BLaER1 treated with 17β-estradiol and CSF1 and Interleukin-3, amounts not matched to agents 10 nM and 100 nM (cell line): Measurements from ENCODE around the gene UBE2M.

ENCODE experiments used
- H3K27ac ChIP-seq, 11 experiments: shearing (Covaris generic); formaldehyde crosslinking; 2 replicates each; pipeline ENCODE4 v1.8.1; 2022
- H3K27me3 ChIP-seq, 11 experiments: shearing (Covaris generic); formaldehyde crosslinking; 2 replicates each; pipeline ENCODE4 v1.8.1; 2022
- H3K36me3 ChIP-seq, 11 experiments: shearing (Covaris generic); formaldehyde crosslinking; 2 replicates each; pipeline ENCODE4 v1.8.1; 2022
- H3K4me1 ChIP-seq, 10 experiments: shearing (Covaris generic); formaldehyde crosslinking; 2 replicates each; pipeline ENCODE4 v1.8.1; 2022
- H3K4me2 ChIP-seq, 11 experiments: shearing (Covaris generic); formaldehyde crosslinking; 2 replicates each; pipeline ENCODE4 v1.8.1; 2022
- H3K4me3 ChIP-seq, 10 experiments: shearing (Covaris generic); formaldehyde crosslinking; 2 replicates each; pipeline ENCODE4 v1.8.1; 2022
- H3K9ac ChIP-seq, 11 experiments: shearing (Covaris generic); formaldehyde crosslinking; 2 replicates each; pipeline ENCODE4 v1.8.1; 2022
- H3K9me3 ChIP-seq, 11 experiments: shearing (Covaris generic); formaldehyde crosslinking; replicated peaks in 1 of 11; 2 replicates each; pipeline ENCODE4 v1.8.1; 2022
- H4K20me1 ChIP-seq, 11 experiments: shearing (Covaris generic); formaldehyde crosslinking; 2 replicates each; pipeline ENCODE4 v1.8.1; 2022
- Cebpa-rat ChIP-seq, 11 experiments: shearing (Covaris generic); IDR thresholded peaks; 2 replicates each; pipeline ENCODE4 v1.8.1; 2022

UBE2M gene

GRCh38 chr19:58572818-58573657 is 14.6 kb upstream of the UBE2M start, which contains the start of gene MZF1:
Gene MZF1, minus strand, starts transcription at chr19:58573335. Its CDS starts 1,946 bp downstream, at chr19:58571389.
- H3K9me3 ChIP-seq: no peaks in the 10 kb centered on the region
- peak within 1 kb of the TSS; percentile 95 to 99 (median 99) for H3K4me2 ChIP-seq
- peaks cover 0 to 23% (median 9%) of the 10 kb centered on the region in 11 experiments; a peak in 12 of 22 replicates for H3K36me3 ChIP-seq
- peak within 1 kb of the TSS; percentile 62 to 89 (median 74) for H3K4me3 ChIP-seq
- H4K20me1 ChIP-seq: peaks cover 0 to 3% (median 0%) of the 10 kb centered on the region in 11 experiments; a peak in 2 of 22 replicates
- H3K4me1 ChIP-seq: peaks cover 63 to 80% (median 75%) of the 10 kb centered on the region in 10 experiments
- H3K27me3 ChIP-seq: no peaks in the 10 kb centered on the region
- peak in 1 of 11 experiments; percentile 34; a peak in 1 of 22 replicates for TF ChIP-seq Cebpa-rat (IDR thresholded peaks at IDR 0.05)
- H3K27ac ChIP-seq: peak within 1 kb of the TSS; percentile 88 to 99 (median 97)
- H3K9ac ChIP-seq: peak within 1 kb of the TSS; percentile 82 to 94 (median 91)

- Histone ChIP-seq H3K4me2 (peak overlapping the region; percentile 95 to 99 (median 99)), H3K27ac (peak overlapping the region; percentile 88 to 99 (median 97)), H3K4me1 (peaks cover 54 to 78% (median 70%) of the 10 kb centered on the region in 10 experiments), H3K9ac (peak overlapping the region; percentile 82 to 94 (median 91)), H4K20me1 (no peaks in the 10 kb centered on the region; a peak in 1 of 22 replicates), H3K9me3 (no peaks in the 10 kb centered on the region), H3K4me3 (peak overlapping the region; percentile 62 to 89 (median 74)), H3K36me3 (peaks cover 0 to 20% (median 8%) of the 10 kb centered on the region in 11 experiments; a peak in 13 of 22 replicates), H3K27me3 (no peaks in the 10 kb centered on the region)
- no peak for TF ChIP-seq Cebpa-rat (IDR thresholded peaks at IDR 0.05)
These were observed 13.8 kb upstream of the UBE2M start for GRCh38 chr19:58572026-58572817.

- Histone ChIP-seq H3K27me3 (no peaks in the 10 kb centered on the region), H3K4me2 (peak overlapping the region; percentile 95 to 99 (median 99)), H3K4me3 (peak overlapping the region; percentile 62 to 89 (median 74); a peak in 17 of 20 replicates), H3K4me1 (peaks cover 49 to 72% (median 64%) of the 10 kb centered on the region in 10 experiments), H3K9ac (peak overlapping the region; percentile 63 to 94 (median 89)), H3K27ac (peak overlapping the region; percentile 61 to 99 (median 96)), H3K9me3 (no peaks in the 10 kb centered on the region), H4K20me1 (no peaks in the 10 kb centered on the region; a peak in 1 of 22 replicates), H3K36me3 (peaks cover 1 to 26% (median 14%) of the 10 kb centered on the region in 11 experiments; a peak in 16 of 22 replicates)
- no peak; a peak in 1 of 22 replicates for TF ChIP-seq Cebpa-rat (IDR thresholded peaks at IDR 0.05)
These were observed 13.2 kb upstream of the UBE2M start for GRCh38 chr19:58571575-58571947.

- Histone ChIP-seq H3K9ac (peak overlapping the region; percentile 63 to 94 (median 89)), H3K27me3 (no peaks in the 10 kb centered on the region), H3K4me1 (peaks cover 48 to 74% (median 63%) of the 10 kb centered on the region in 10 experiments), H3K36me3 (peaks cover 5 to 31% (median 17%) of the 10 kb centered on the region in 11 experiments; a peak in 16 of 22 replicates), H3K4me3 (peak overlapping the region; percentile 23 to 89 (median 74)), H4K20me1 (no peaks in the 10 kb centered on the region; a peak in 1 of 22 replicates), H3K9me3 (no peaks in the 10 kb centered on the region), H3K4me2 (peak overlapping the region; percentile 95 to 99 (median 99)), H3K27ac (peak overlapping the region; percentile 61 to 99 (median 96))
- peak in 8 of 11 experiments; percentile 33 to 96 (median 73); a peak in 11 of 22 replicates for TF ChIP-seq Cebpa-rat (IDR thresholded peaks at IDR 0.05)
These were observed 12.6 kb upstream of the UBE2M start for GRCh38 chr19:58570770-58571574.

GRCh38 chr19:58569943-58570670 is 11.7 kb upstream of the UBE2M start:
- Histone ChIP-seq H3K4me2 (peak overlapping the region; percentile 95 to 99 (median 99)), H3K27me3 (no peaks in the 10 kb centered on the region), H3K9me3 (no peaks in the 10 kb centered on the region), H3K9ac (peak overlapping the region; percentile 63 to 94 (median 89)), H3K36me3 (peaks cover 5 to 31% (median 17%) of the 10 kb centered on the region in 11 experiments; a peak in 16 of 22 replicates), H3K4me1 (peaks cover 48 to 71% (median 62%) of the 10 kb centered on the region in 10 experiments), H4K20me1 (no peaks in the 10 kb centered on the region; a peak in 1 of 22 replicates), H3K4me3 (peak overlapping the region; percentile 23 to 89 (median 74); a peak in 18 of 20 replicates), H3K27ac (peak overlapping the region; percentile 61 to 99 (median 96); a peak in 21 of 22 replicates)
- peak in 6 of 11 experiments; percentile 24 to 75 (median 57); a peak in 5 of 22 replicates for TF ChIP-seq Cebpa-rat (IDR thresholded peaks at IDR 0.05)

GRCh38 chr19:58569191-58569942 is 11.0 kb upstream of the UBE2M start:
- H3K27ac ChIP-seq: peak overlapping the region in 10 of 11 experiments; percentile 7 to 99 (median 96); a peak in 19 of 22 replicates
- peak overlapping the region; percentile 28 to 94 (median 89); a peak in 19 of 22 replicates for H3K9ac ChIP-seq
- H3K4me3 ChIP-seq: peak overlapping the region in 7 of 10 experiments; percentile 62 to 89 (median 76); a peak in 12 of 20 replicates
- H4K20me1 ChIP-seq: no peaks in the 10 kb centered on the region; a peak in 1 of 22 replicates
- H3K36me3 ChIP-seq: peaks cover 5 to 31% (median 17%) of the 10 kb centered on the region in 11 experiments; a peak in 16 of 22 replicates
- H3K4me1 ChIP-seq: peaks cover 48 to 71% (median 61%) of the 10 kb centered on the region in 10 experiments
- peak overlapping the region; percentile 95 to 99 (median 99) for H3K4me2 ChIP-seq
- no peak for TF ChIP-seq Cebpa-rat (IDR thresholded peaks at IDR 0.05)
- H3K27me3 ChIP-seq: no peaks in the 10 kb centered on the region
- no peaks in the 10 kb centered on the region for H3K9me3 ChIP-seq
